EL (cell line): ENCODE measurements around the gene ZNF106.

Source experiments
- DNase-seq: peaks from one replicate; pipeline ENCODE4 v3.0.0-alpha.2; 2016

ZNF106 gene

GRCh38 chr15:42404461-42405235, 86.3 kb downstream of the ZNF106 start:
- DNase-seq = no peak

- DNase-seq = no peak
These were observed 87.6 kb downstream of the ZNF106 start for GRCh38 chr15:42403389-42403788.

DNA sequence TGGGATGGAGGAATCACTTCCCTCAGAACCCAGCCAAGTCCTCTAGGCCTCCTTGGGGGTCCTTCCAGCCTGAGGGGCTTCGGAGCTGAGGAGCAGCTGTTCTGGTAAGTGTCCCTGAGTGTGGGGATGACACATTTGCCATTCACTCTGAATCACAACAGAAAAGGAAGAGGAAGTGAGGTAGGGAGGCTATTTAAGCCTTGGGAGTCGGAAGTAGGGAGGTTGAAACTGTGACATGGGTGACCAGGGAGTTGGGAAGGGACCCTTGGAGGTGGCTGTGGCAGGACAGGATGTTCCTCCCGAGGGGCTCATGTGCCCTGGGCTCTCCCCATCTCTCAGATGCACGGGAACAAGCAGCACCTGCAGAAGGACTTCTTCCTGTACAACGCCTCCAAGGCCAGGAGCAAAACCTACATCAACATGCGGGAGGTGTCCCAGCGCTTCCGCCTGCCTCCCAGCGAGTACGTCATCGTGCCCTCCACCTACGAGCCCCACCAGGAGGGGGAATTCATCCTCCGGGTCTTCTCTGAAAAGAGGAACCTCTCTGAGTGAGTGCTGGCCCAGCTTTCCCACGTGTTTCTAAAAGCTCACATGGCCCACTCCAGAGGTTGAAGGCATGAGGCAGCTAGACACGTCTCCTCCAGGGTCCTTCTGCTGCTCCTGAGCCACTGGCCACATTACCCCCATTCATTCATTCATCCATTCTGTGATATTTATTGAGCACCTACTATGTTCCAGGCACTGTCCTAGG, 88.3 kb downstream of the ZNF106 start:
- no peak for DNase-seq

- DNase-seq = no peak
These were observed 89.1 kb downstream of the ZNF106 start for GRCh38 chr15:42401544-42402454.

DNA sequence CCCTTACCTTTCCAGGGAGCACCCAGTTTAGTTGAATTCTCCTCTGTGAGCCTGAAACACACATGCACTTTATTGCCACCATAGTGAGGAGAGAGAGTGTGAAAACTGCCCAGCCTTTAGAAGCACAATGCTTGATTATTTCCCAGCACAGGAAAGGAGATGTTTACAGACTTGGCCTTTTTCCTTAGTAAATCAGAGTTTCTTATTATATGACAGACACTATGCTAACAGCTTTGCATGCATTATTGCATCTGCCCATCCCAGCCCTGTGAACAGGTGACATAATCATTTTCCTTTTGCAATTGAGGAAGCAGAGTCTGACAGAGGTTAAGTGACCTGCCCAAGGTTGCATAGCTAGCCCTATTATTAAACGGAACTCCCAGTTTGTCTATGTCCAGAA, 95.1 kb downstream of the ZNF106 start:
- no peak for DNase-seq

DNA sequence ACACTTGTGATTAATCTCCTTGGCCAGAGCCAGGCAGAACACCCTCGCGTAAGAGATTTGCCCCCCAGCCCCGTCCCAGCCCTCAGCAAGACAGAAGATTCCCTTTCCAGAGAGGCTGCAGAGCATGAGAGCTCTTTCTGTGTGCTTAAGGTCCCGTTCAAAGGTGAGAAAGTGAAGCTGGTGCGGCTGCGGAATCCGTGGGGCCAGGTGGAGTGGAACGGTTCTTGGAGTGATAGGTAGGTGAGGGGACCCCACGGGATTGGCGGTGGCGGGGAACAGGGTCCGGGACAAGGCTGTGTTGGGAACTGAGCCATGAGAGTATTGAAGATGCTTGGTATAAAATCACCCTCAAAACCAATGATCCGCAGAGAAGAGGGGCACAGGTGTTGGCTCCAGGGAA, 96.8 kb downstream of the ZNF106 start:
- no peak for DNase-seq

DNA sequence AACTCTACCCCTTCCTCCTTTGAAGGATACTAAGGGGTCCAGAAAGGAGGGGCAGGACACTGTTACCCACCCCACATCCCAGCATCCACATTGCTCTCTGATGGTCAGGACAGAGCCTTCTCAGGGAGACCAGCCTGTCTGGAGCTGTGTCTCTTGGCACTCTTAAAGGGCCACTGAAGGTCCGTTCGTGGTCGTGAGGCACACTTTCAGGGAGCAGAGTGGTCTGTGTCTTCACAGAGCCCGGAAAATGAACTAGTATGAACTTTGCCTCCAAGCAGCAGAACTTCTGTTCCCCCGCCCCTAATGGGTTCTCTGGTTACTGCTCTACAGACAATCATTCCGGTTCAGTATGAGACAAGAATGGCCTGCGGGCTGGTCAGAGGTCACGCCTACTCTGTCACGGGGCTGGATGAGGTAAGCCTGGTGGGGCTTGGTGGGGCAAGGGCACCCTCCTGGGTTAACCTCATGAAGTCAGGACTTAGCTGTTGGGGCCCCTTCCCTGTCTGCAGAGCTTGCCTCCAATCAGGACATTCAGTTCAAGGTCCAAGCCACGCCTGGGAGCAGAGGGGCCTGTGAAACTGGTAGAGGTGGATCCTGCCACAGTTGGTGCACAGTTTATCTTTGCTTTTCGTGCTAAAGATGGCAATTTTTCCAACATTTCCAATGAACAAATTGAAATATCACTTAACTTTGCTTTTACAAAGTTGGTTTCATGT, 98.5 kb downstream of the ZNF106 start:
- DNase-seq = no peak

- DNase-seq = no peak
These were observed 103.3 kb downstream of the ZNF106 start for GRCh38 chr15:42387603-42388002.

DNA sequence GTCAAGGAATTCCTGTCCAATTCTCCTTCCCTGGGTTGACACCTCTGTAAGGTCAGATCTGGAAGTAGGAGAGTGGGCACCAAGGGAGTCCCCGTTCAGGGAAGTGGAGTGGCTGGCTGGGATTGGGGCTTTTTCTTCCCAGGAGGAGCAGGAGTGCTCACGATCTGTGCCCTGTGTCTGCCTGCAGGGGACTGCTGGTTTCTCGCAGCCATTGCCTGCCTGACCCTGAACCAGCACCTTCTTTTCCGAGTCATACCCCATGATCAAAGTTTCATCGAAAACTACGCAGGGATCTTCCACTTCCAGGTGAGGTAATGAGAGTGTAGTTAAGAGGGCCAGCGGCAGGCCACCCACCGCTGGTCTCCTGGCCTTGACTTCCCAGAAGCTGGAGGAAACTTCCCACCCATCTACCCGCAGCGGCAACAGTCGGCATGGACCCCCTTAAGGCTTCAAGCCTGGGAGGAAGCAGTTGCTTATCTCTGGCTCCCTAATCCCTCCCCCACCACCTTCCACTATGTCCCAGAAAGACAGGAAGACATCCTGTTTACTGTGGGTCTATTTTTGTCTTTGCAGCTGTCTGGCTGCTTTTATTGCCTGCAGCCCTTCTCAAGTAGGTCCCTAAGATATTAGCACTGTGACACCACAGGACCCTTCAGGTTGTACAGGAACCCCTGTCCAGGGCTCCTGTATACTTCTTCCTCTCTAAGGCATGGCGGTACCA, 104.8 kb downstream of the ZNF106 start:
- DNase-seq = no peak

DNA sequence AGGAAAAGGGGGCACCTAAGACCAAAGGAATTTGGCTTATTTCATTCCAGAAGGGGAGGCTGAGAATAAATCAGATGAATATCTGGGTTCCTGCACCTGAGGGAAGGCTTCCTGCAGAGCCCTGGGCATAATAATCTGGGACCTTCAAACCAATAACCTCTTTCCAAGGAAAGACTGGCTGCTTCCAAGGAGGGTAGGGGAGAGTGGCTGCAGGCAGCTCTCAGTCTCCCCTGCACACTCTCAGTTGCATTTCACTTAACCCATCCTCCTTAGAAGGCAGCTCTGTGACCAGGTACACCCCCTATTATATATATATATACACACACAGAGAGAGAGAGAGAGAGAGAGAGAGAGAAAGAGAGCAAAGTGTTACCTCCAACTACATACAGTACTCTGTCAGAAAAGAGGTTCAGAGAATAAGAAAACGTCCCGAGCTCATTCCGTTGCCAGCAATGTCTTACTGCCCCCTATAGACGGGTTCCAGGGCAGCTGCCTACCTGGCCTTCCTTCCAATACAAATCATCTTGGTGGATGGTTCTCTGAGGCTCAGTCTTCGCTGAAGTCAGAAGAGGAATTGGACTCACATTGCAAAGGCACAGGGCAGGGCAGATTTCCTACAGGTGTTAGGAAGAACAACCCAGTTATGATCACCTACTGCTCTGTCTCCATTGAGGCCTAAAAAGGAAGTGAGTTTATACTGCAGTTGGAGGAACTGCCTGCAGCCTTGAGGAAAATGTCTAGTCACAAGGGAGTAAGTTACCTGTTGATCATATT, 105.5 kb downstream of the ZNF106 start:
- DNase-seq = peak; percentile 48

GRCh38 chr15:42384597-42384996, 106.3 kb downstream of the ZNF106 start:
- DNase-seq = no peak

- no peak for DNase-seq
These were observed 112.9 kb downstream of the ZNF106 start for GRCh38 chr15:42378011-42378410.

- DNase-seq = no peak
These were observed 115.0 kb downstream of the ZNF106 start for GRCh38 chr15:42375941-42376340.

GRCh38 chr15:42375252-42375651, 115.7 kb downstream of the ZNF106 start:
- no peak for DNase-seq

GRCh38 chr15:42374810-42375209, 116.1 kb downstream of the ZNF106 start:
- no peak for DNase-seq

GRCh38 chr15:42373936-42374335, 117.0 kb downstream of the ZNF106 start:
- DNase-seq = no peak

DNA sequence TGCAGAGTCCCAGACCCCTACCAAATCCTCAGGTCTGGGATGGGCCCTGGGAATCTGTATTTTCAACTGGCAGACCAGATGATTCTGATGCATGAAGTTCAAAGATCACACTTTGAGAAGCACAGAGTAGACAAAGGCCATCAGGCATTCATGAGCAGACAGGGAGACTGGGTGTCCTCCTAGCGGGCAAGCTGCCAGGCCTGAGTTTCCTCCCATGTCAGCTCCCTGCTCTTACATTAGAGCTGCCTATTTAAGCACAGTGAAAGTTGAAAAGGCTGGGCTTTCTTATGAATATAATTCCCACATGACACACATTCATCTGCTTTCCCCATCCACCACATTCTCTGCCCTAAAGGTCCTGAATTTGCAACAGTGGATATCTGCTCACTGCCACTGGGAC, 117.7 kb downstream of the ZNF106 start:
- DNase-seq = no peak

DNA sequence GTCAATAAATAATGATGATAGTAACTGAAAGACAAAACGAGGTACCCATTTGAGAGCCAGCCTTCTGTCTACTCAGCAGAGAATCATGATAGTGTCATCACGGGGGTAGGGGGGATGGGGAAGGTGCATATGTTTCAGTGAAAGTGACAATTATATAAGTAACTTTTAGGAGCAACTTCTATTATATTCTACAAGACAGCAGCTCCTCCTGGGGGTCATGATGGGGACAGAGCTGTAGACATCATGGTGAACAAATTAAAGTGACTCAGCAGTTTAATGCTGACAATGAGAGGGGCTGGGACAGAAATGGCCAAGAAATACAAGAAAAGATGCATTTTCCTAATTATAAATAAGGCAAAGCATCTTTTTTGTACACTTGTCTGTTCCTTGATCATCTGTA, 119.8 kb downstream of the ZNF106 start:
- peak; percentile 29 for DNase-seq

DNA sequence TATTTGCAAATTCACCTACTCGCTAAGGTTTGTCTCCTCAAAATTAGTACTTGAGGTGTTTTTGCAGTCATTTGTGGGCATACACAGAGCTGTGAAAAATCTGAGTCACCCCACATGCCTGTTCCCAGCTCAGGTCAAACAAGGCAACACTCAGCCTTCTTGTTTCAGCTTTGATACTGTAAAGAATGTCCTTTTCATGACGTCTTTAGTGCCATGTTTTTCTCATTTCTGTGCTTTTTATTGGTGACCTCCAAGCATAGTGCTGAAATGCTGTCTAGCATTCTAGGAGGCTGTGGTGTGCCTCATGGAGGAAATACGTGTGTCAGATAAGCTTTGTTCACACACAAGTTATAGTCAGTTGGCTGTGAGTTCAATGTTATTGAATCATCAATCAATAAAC, 122.8 kb downstream of the ZNF106 start:
- DNase-seq = no peak

GRCh38 chr15:42367041-42367440, 123.9 kb downstream of the ZNF106 start:
- no peak for DNase-seq

DNA sequence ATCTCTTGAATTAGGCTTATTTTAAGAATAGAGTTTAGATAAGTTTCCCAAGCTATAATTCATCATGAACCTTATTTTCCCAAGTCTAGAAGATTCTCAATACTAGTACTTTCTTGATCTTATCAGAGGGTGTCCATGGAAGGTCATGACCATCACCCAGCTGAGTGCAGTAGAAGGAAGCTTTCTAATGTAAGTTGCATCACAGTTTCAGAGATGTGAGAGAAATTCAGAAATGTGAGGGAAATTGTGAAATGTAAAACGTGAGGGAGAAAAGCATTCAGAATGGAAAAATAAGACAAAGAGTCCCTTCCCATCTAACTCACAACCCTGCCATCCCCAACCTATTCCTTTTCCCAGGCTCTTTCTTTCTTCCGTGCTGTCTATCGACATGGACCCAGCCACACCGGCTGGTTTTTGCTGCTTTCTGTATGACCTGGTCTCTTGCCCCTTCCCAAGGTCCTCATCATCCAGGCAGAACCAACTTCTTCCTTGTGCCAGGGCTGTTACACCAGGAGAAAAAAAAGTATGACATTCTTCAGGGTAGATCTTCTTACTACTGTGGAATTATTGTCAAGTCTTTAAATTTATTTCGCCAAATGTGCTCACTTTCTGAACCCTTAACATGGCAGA, 124.9 kb downstream of the ZNF106 start:
- DNase-seq = no peak
